GM12875 (cell line): Measurements from ENCODE around the gene TM4SF20.
A peak's percentile ranks its signal among the peaks of the same experiment; 100 is the strongest.

Experiments
- H3K4me3 ChIP-seq: one replicate; pipeline ENCODE4 v1.5.1; 2011; ENCODE audit warnings: low read depth, low read length, control low read depth
- CTCF ChIP-seq: IDR thresholded peaks from 2 replicates; pipeline ENCODE4 v1.5.1; 2011; ENCODE audit warnings: low read depth, mild to moderate bottlenecking, control low read depth, inconsistent platforms, low read length, moderate library complexity, borderline replicate concordance; ENCODE audit not compliant: insufficient read depth

TM4SF20 gene

GRCh38 chr2:227341553-227341952 is 37.6 kb downstream of the TM4SF20 start:
- H3K4me3 ChIP-seq, result no peak overlapping the region
- no peak for TF ChIP-seq CTCF

- no peak for TF ChIP-seq CTCF
These were observed 39.0 kb downstream of the TM4SF20 start for GRCh38 chr2:227340106-227340505.

GRCh38 chr2:227339098-227339599 is 40.0 kb downstream of the TM4SF20 start:
- no peak for TF ChIP-seq CTCF

More at GRCh38 chr2:227340106-227340505, 39.0 kb downstream of the TM4SF20 start:
- H3K4me3 ChIP-seq, result no peak overlapping the region

GRCh38 chr2:227337442-227337841 is 41.7 kb downstream of the TM4SF20 start:
- no peak overlapping the region for H3K4me3 ChIP-seq
- TF ChIP-seq CTCF, result no peak

More at GRCh38 chr2:227339098-227339599, 40.0 kb downstream of the TM4SF20 start:
- H3K4me3 ChIP-seq, result no peak overlapping the region

GRCh38 chr2:227335713-227336112 is 43.4 kb downstream of the TM4SF20 start:
- TF ChIP-seq CTCF, result no peak
- H3K4me3 ChIP-seq, result no peak overlapping the region

- TF ChIP-seq CTCF, result no peak
- no peak overlapping the region for H3K4me3 ChIP-seq
These were observed 52.3 kb downstream of the TM4SF20 start for GRCh38 chr2:227326783-227327182.

- no peak for TF ChIP-seq CTCF
- H3K4me3 ChIP-seq, result peak overlapping the region; percentile 88
These were observed 53.3 kb downstream of the TM4SF20 start for GRCh38 chr2:227325839-227326195.
